ENCODE measurements around the gene FHAD1.
"Not testable (repeated sequence)": the region's sequence is repeated elsewhere in the genome, so short reads cannot be mapped to it uniquely, and the experiment has no call there.

FHAD1 gene

DNA sequence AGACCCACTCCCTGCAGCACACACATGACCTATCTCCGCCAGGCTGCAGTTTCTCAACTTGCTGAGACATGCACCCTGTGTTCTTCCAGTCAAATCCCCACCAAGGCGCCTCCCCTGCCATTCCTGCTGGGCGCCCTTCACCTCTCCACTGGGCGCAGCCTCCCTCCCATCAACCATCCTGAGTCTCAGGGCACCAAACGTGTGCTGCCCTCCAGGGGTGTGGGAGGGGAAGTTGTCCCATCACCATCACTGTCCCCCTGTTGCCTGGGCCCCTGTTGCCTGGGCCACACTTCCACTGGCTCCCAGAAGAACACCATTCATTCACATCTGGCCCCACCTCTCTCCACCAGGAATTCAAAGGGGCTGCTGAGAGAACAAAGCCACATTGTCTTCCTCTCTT, 117.7 kb downstream of the FHAD1 start:
- Mint-ChIP-seq H3K9me3 (no peaks in the 10 kb centered on the region), H3K36me3 (ENCODE audit: insufficient read depth) (no peaks in the 10 kb centered on the region), H3K27ac (no peak overlapping the region), H3K27me3 (no peaks in the 10 kb centered on the region), H3K4me3 (no peak overlapping the region), H3K4me1 (ENCODE audit: low read depth in 2 of 2) (peaks cover 4 to 7% of the 10 kb centered on the region in 2 donors)
- DNase-seq (no peak), ATAC-seq (replicated peaks) (peak; percentile 76)

DNA sequence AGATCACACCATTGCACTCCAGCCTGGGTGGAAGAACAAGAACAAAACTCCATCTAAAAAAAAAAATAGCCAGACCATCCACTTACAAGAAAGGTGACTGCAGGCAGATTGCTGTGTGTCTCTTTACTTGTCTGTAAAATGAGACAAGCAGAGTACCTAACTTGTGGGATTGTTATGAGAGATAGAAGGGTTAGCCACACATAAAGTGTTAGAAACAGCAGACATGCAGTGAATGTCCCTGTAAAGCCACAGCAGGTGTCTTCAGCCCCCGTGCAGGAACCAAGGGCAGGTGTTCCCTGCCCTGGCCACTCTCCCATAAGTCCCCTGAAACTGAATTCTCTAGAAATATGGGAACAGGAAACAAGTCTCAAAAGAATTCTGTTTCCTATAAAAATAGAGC, 121.9 kb downstream of the FHAD1 start:
- Mint-ChIP-seq H3K27ac (no peak overlapping the region), H3K4me1 (ENCODE audit: low read depth in 2 of 2) (peaks cover 4 to 6% of the 10 kb centered on the region in 2 donors), H3K9me3 (no peaks in the 10 kb centered on the region), H3K27me3 (peaks cover 0 to 7% of the 10 kb centered on the region in 2 donors), H3K36me3 (ENCODE audit: insufficient read depth) (no peaks in the 10 kb centered on the region), H3K4me3 (no peak overlapping the region)
- ATAC-seq (replicated peaks): no peak
- DNase-seq: no peak

DNA sequence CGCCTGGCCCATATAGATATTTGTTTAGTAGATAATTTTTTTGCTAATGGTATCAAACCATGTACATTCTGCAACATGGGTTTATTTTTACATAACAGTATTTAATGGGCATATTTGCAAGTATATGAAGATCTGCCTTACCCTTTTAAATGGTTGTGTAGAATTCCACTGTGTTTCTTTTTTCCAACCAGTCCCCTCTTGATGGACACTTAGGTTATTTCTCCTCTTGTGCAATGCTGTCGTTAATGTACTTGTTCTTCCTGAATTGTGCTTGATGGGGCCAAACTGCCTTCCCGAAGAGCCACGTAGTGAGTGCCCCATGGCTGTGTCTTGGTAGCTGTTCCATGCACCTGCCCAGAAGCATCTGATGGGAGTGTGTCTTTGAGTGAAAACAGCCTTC, 123.2 kb downstream of the FHAD1 start:
- Mint-ChIP-seq H3K4me3 (no peak overlapping the region), H3K27ac (peak overlapping the region in 1 of 2 donors; percentile 17), H3K27me3 (peaks cover 0 to 7% of the 10 kb centered on the region in 2 donors), H3K36me3 (ENCODE audit: insufficient read depth) (peaks cover 3% of the 10 kb centered on the region), H3K9me3 (no peaks in the 10 kb centered on the region), H3K4me1 (ENCODE audit: low read depth in 2 of 2) (peaks cover 0 to 2% of the 10 kb centered on the region in 2 donors)
- DNase-seq: no peak
- no peak for ATAC-seq (replicated peaks)

GRCh38 chr1:15370781-15371520, 123.9 kb downstream of the FHAD1 start:
- DNase-seq (no peak), ATAC-seq (replicated peaks) (no peak)
- Mint-ChIP-seq H3K36me3 (ENCODE audit: insufficient read depth) (peaks cover 3% of the 10 kb centered on the region), H3K27me3 (peaks cover 0 to 7% of the 10 kb centered on the region in 2 donors), H3K9me3 (no peaks in the 10 kb centered on the region), H3K4me1 (ENCODE audit: low read depth in 2 of 2) (peaks cover 0 to 2% of the 10 kb centered on the region in 2 donors), H3K4me3 (no peak overlapping the region), H3K27ac (peak overlapping the region in 1 of 2 donors; percentile 17)

GRCh38 chr1:15371610-15372545, 124.9 kb downstream of the FHAD1 start:
- no peak for ATAC-seq (replicated peaks)
- no peak overlapping the region for H3K27ac Mint-ChIP-seq

GRCh38 chr1:15378729-15379128, 131.7 kb downstream of the FHAD1 start:
- H3K4me3 Mint-ChIP-seq: no peak overlapping the region
- H3K36me3 Mint-ChIP-seq (ENCODE audit: insufficient read depth): peaks cover 5% of the 10 kb centered on the region
- H3K27me3 Mint-ChIP-seq: no peaks in the 10 kb centered on the region
- DNase-seq (no peak), ATAC-seq (replicated peaks) (no peak)
- H3K27ac Mint-ChIP-seq: no peak overlapping the region
- peaks cover 0 to 7% of the 10 kb centered on the region in 2 donors for H3K4me1 Mint-ChIP-seq (ENCODE audit: low read depth in 2 of 2)
- H3K9me3 Mint-ChIP-seq: no peaks in the 10 kb centered on the region

More at GRCh38 chr1:15371610-15372545, 124.9 kb downstream of the FHAD1 start:
- no peaks in the 10 kb centered on the region for H3K9me3 Mint-ChIP-seq
- peaks cover 0 to 7% of the 10 kb centered on the region in 2 donors for H3K27me3 Mint-ChIP-seq
- peaks cover 3% of the 10 kb centered on the region for H3K36me3 Mint-ChIP-seq (ENCODE audit: insufficient read depth)
- H3K4me1 Mint-ChIP-seq (ENCODE audit: low read depth in 2 of 2): peaks cover 0 to 2% of the 10 kb centered on the region in 2 donors
- no peak for DNase-seq
- H3K4me3 Mint-ChIP-seq: no peak overlapping the region

DNA sequence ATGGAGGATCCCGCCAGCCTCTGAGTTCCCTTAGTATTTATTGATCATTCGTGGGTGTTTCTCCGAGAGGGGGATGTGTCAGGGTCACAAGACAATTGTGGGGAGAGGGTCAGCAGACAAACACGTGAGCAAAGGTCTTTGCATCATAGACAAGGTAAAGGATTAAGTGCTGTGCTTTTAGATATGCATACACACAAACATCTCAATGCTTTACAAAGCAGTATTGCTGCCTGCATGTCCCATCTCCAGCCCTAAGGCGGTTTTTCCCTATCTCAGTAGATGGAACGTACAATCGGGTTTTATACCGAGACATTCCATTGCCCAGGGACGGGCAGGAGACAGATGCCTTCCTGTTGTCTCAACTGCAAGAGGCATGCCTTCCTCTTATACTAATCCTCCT, 132.1 kb downstream of the FHAD1 start:
- H3K9me3 Mint-ChIP-seq; H3K27ac Mint-ChIP-seq; H3K27me3 Mint-ChIP-seq; DNase-seq; ATAC-seq (replicated peaks); H3K4me1 Mint-ChIP-seq (ENCODE audit: low read depth in 2 of 2); H3K36me3 Mint-ChIP-seq (ENCODE audit: insufficient read depth); H3K4me3 Mint-ChIP-seq: not testable (repeated sequence)

GRCh38 chr1:15380601-15381508, 133.8 kb downstream of the FHAD1 start:
- H3K27ac Mint-ChIP-seq: no peak overlapping the region
- H3K4me1 Mint-ChIP-seq (ENCODE audit: low read depth in 2 of 2): peaks cover 6 to 7% of the 10 kb centered on the region in 2 donors
- peaks cover 2% of the 10 kb centered on the region for H3K36me3 Mint-ChIP-seq (ENCODE audit: insufficient read depth)
- ATAC-seq (replicated peaks) (no peak), DNase-seq (no peak)
- H3K4me3 Mint-ChIP-seq: no peak overlapping the region
- H3K27me3 Mint-ChIP-seq: no peaks in the 10 kb centered on the region
- H3K9me3 Mint-ChIP-seq: no peaks in the 10 kb centered on the region

GRCh38 chr1:15381805-15382204, 134.8 kb downstream of the FHAD1 start:
- no peak overlapping the region for H3K27ac Mint-ChIP-seq
- H3K36me3 Mint-ChIP-seq (ENCODE audit: insufficient read depth): peaks cover 2% of the 10 kb centered on the region
- H3K4me3 Mint-ChIP-seq: no peak overlapping the region
- peaks cover 8 to 9% of the 10 kb centered on the region in 2 donors for H3K4me1 Mint-ChIP-seq (ENCODE audit: low read depth in 2 of 2)
- H3K27me3 Mint-ChIP-seq: peaks cover under 1% of the 10 kb centered on the region in 2 donors
- DNase-seq (no peak), ATAC-seq (replicated peaks) (no peak)
- no peaks in the 10 kb centered on the region for H3K9me3 Mint-ChIP-seq

- peak overlapping the region in 1 of 2 donors; percentile 25 for H3K27ac Mint-ChIP-seq
- H3K4me3 Mint-ChIP-seq: no peak overlapping the region
- ATAC-seq (replicated peaks): no peak
- H3K27me3 Mint-ChIP-seq: peaks cover 6 to 8% of the 10 kb centered on the region in 2 donors
- H3K4me1 Mint-ChIP-seq (ENCODE audit: low read depth in 2 of 2): peaks cover 10 to 12% of the 10 kb centered on the region in 2 donors
- H3K36me3 Mint-ChIP-seq (ENCODE audit: insufficient read depth): peaks cover 5% of the 10 kb centered on the region
- DNase-seq: no peak
- H3K9me3 Mint-ChIP-seq: no peaks in the 10 kb centered on the region
Observed at GRCh38 chr1:15382601-15383518, 135.8 kb downstream of the FHAD1 start.

- Mint-ChIP-seq H3K9me3 (no peaks in the 10 kb centered on the region), H3K4me3 (peak overlapping the region in 1 of 2 donors; percentile 40), H3K36me3 (ENCODE audit: insufficient read depth) (peaks cover 5% of the 10 kb centered on the region), H3K27ac (peak overlapping the region in 1 of 2 donors; percentile 25), H3K4me1 (ENCODE audit: low read depth in 2 of 2) (peaks cover 9 to 10% of the 10 kb centered on the region in 2 donors), H3K27me3 (peaks cover 6 to 16% of the 10 kb centered on the region in 2 donors)
- DNase-seq: no peak
- no peak for ATAC-seq (replicated peaks)
Observed at GRCh38 chr1:15383810-15384209, 136.8 kb downstream of the FHAD1 start.

GRCh38 chr1:15384301-15384901, 137.4 kb downstream of the FHAD1 start:
- H3K4me1 Mint-ChIP-seq (ENCODE audit: low read depth in 2 of 2): peaks cover 9 to 10% of the 10 kb centered on the region in 2 donors
- peaks cover 5% of the 10 kb centered on the region for H3K36me3 Mint-ChIP-seq (ENCODE audit: insufficient read depth)
- ATAC-seq (replicated peaks) (peak; percentile 45), DNase-seq (no peak)
- peak overlapping the region in 1 of 2 donors; percentile 40 for H3K4me3 Mint-ChIP-seq
- no peaks in the 10 kb centered on the region for H3K9me3 Mint-ChIP-seq
- H3K27ac Mint-ChIP-seq: peak overlapping the region in 1 of 2 donors; percentile 69
- peaks cover 6 to 16% of the 10 kb centered on the region in 2 donors for H3K27me3 Mint-ChIP-seq

Measured in effector memory CD8-positive, alpha-beta T cell (primary cell).